ENCODE data around the gene TSR3. TPM values are rescaled to one million over a fixed set of nuclear protein-coding genes. Genes with fewer than 3 reads are reported as not detected.

The TSR3 gene
- 100 to 1,000 TPM in 3 of 4 donors, 10 to 100 TPM in 1; 78.2 to 112 (median 106) TPM for total RNA-seq

- intact Hi-C loops (cut with DNase I), result no loop called here
- peak; percentile 94 for DNase-seq (ENCODE audit: extremely low spot score)
- Histone ChIP-seq H3K4me3 (peak within 1 kb of the TSS; percentile 84 to 99 (median 91)), H3K27ac (replicated peaks in 1 of 4) (peak within 1 kb of the TSS; percentile 65 to 82 (median 71)), H3K27me3 (no peaks in the 10 kb centered on the region), H3K4me1 (peaks cover 28 to 65% (median 52%) of the 10 kb centered on the region in 4 donors), H3K36me3 (peaks cover 18 to 34% (median 33%) of the 10 kb centered on the region in 4 donors), H3K9me3 (no peaks in the 10 kb centered on the region)
- WGBS, result 0% methylated on average over 41 of the region's 98 CpGs
- peak; percentile 89 to 97 for TF ChIP-seq POLR2AphosphoS5 (IDR thresholded peaks at IDR 0.05)
- no peak for TF ChIP-seq EP300 (IDR thresholded peaks at IDR 0.05)
- TF ChIP-seq CTCF (IDR thresholded peaks at IDR 0.05), result peak in 1 of 3 experiments; percentile 24
- no peak for TF ChIP-seq POLR2A (IDR thresholded peaks at IDR 0.05; ENCODE audit: low read depth)
Observed at GRCh38 chr16:1351582-1352362, at the start of gene TSR3, which contains the start of gene GNPTG. Gene TSR3 (minus strand): TSS chr16:1351878. CDS start chr16:1351804, 74 bp downstream. Gene GNPTG (plus strand): TSS chr16:1351931. CDS start chr16:1351966, 35 bp downstream.

- Histone ChIP-seq H3K4me3 (no peak overlapping the region), H3K9me3 (no peaks in the 10 kb centered on the region), H3K4me1 (peaks cover 0 to 4% (median 0%) of the 10 kb centered on the region in 4 donors), H3K27me3 (no peaks in the 10 kb centered on the region), H3K36me3 (peaks cover 44 to 94% (median 79%) of the 10 kb centered on the region in 4 donors), H3K27ac (replicated peaks in 1 of 4) (no peak overlapping the region)
- intact Hi-C loops (cut with DNase I), result loop anchor here (10.0 kb wide), 1 partner anchor 304 kb away; the partner anchor contains the start of gene MAPK8IP3
- no peak for DNase-seq (ENCODE audit: extremely low spot score)
- WGBS, result 89% methylated on average over 18 of the region's 29 CpGs
- no peak for TF ChIP-seq EP300 (IDR thresholded peaks at IDR 0.05)
- TF ChIP-seq POLR2AphosphoS5 (IDR thresholded peaks at IDR 0.05), result no peak
- TF ChIP-seq POLR2A (IDR thresholded peaks at IDR 0.05; ENCODE audit: low read depth), result no peak
- no peak for TF ChIP-seq CTCF (IDR thresholded peaks at IDR 0.05)
Observed at GRCh38 chr16:1401061-1401757, 49.5 kb upstream of the TSR3 start.

- Histone ChIP-seq H3K27ac (replicated peaks in 1 of 4) (no peak overlapping the region), H3K27me3 (no peaks in the 10 kb centered on the region), H3K36me3 (peaks cover 50 to 98% (median 92%) of the 10 kb centered on the region in 4 donors), H3K4me3 (no peak overlapping the region), H3K4me1 (peaks cover 0 to under 1% (median 0%) of the 10 kb centered on the region in 4 donors), H3K9me3 (no peaks in the 10 kb centered on the region)
- intact Hi-C loops (cut with DNase I), result no loop called here
- no peak for DNase-seq (ENCODE audit: extremely low spot score)
- 88% methylated on average over 12 of the region's 38 CpGs for WGBS
- no peak for TF ChIP-seq POLR2AphosphoS5 (IDR thresholded peaks at IDR 0.05)
- no peak for TF ChIP-seq POLR2A (IDR thresholded peaks at IDR 0.05; ENCODE audit: low read depth)
- TF ChIP-seq EP300 (IDR thresholded peaks at IDR 0.05), result no peak
- TF ChIP-seq CTCF (IDR thresholded peaks at IDR 0.05), result no peak
Observed at GRCh38 chr16:1398826-1399581, 47.3 kb upstream of the TSR3 start.

- Histone ChIP-seq H3K4me1 (no peaks in the 10 kb centered on the region), H3K27me3 (no peaks in the 10 kb centered on the region), H3K27ac (replicated peaks in 1 of 4) (no peak overlapping the region), H3K36me3 (peaks cover 57 to 98% (median 93%) of the 10 kb centered on the region in 4 donors), H3K4me3 (no peak overlapping the region), H3K9me3 (no peaks in the 10 kb centered on the region)
- no peak for TF ChIP-seq EP300 (IDR thresholded peaks at IDR 0.05)
- no peak for TF ChIP-seq POLR2AphosphoS5 (IDR thresholded peaks at IDR 0.05)
- DNase-seq (ENCODE audit: extremely low spot score), result no peak
- 93% methylated on average over 9 of the region's 9 CpGs for WGBS
- intact Hi-C loops (cut with DNase I), result no loop called here
Observed at GRCh38 chr16:1398351-1398750, 46.7 kb upstream of the TSR3 start.
